Neural cell (in vitro differentiated cells): ENCODE results near the gene HNRNPF. TPM values are rescaled to one million over a fixed set of nuclear protein-coding genes. Genes with fewer than 3 reads are reported as not detected.

Experiments
- H2AFZ ChIP-seq: fragments of 200-600, 300-800 bp; sonication (generic), shearing (Covaris generic); 2 replicates; pipeline ENCODE4 v1.6.0; 2014; ENCODE audit warnings: low read depth, mild to moderate bottlenecking, antibody characterized with exemption, low read length, moderate library complexity
- H3F3A ChIP-seq: fragments of 200-600 bp; shearing (Covaris generic); 2 replicates; pipeline ENCODE4 v1.6.1; 2016; ENCODE audit warnings: mild to moderate bottlenecking, moderate library complexity, mixed read lengths, antibody characterized with exemption, low read length; ENCODE audit not compliant: insufficient read depth, poor library complexity, severe bottlenecking
- H3K27ac ChIP-seq: fragments of 200-600, 300-800 bp; sonication (generic), shearing (Covaris generic); 2 replicates; pipeline ENCODE4 v1.5.1; 2014; ENCODE audit warnings: mild to moderate bottlenecking, low read length, moderate library complexity
- H3K27me3 ChIP-seq: fragments of 300-800, 200-600 bp; sonication (generic), shearing (Covaris generic); 2 replicates; pipeline ENCODE4 v1.6.0; 2014; ENCODE audit warnings: mild to moderate bottlenecking, low read depth, low read length, moderate library complexity; ENCODE audit not compliant: insufficient read depth
- H3K36me3 ChIP-seq: fragments of 300-800, 200-600 bp; sonication (generic), shearing (Covaris generic); 2 replicates; pipeline ENCODE4 v1.5.1; 2014; ENCODE audit warnings: mild to moderate bottlenecking, antibody characterized with exemption, low read length, moderate library complexity; ENCODE audit not compliant: insufficient read depth
- H3K4me2 ChIP-seq: fragments of 300-800, 200-600 bp; sonication (generic), shearing (Covaris generic); 2 replicates; pipeline ENCODE4 v1.6.0; 2014; ENCODE audit warnings: mild to moderate bottlenecking, low read length
- H3K4me3 ChIP-seq: fragments of 300-800, 200-600 bp; sonication (generic), shearing (Covaris generic); 2 replicates; pipeline ENCODE4 v1.5.1; 2014; ENCODE audit warnings: mild to moderate bottlenecking, low read length, moderate library complexity
- H3K79me2 ChIP-seq: fragments of 200-600 bp; shearing (Covaris generic); replicated peaks from 2 replicates; pipeline ENCODE4 v1.6.0; 2014; ENCODE audit warnings: mild to moderate bottlenecking, low read length, moderate library complexity; ENCODE audit not compliant: insufficient read depth
- H3K9ac ChIP-seq: fragments of 300-800, 200-600 bp; sonication (generic), shearing (Covaris generic); 2 replicates; pipeline ENCODE4 v1.6.1; 2016; ENCODE audit warnings: mild to moderate bottlenecking, low read length, mixed read lengths
- H3K9me2 ChIP-seq: fragments of 200-600 bp; shearing (Covaris generic); 2 replicates; pipeline ENCODE4 v1.6.1; 2016; ENCODE audit warnings: mild to moderate bottlenecking, low read length, mixed read lengths; ENCODE audit not compliant: insufficient read depth
- H3K9me3 ChIP-seq: fragments of 200-600, 300-800 bp; sonication (generic), shearing (Covaris generic); 2 replicates; pipeline ENCODE4 v1.6.1; 2016; ENCODE audit warnings: mild to moderate bottlenecking, mixed run types, low read length, moderate library complexity, mixed read lengths
- H4K20me1 ChIP-seq: fragments of 200-600 bp; shearing (Covaris generic); 2 replicates; pipeline ENCODE4 v1.6.1; 2016; ENCODE audit warnings: mild to moderate bottlenecking, mixed run types; ENCODE audit not compliant: insufficient read depth
- CTCF ChIP-seq: fragments of 450-650 bp; IDR thresholded peaks from 2 replicates; pipeline ENCODE4 v1.5.1; 2014; ENCODE audit warnings: antibody characterized with exemption, mild to moderate bottlenecking, moderate library complexity; ENCODE audit not compliant: poor library complexity, severe bottlenecking
- EP300 ChIP-seq: fragments of 450-650 bp; conservative IDR thresholded peaks from 2 replicates; pipeline ENCODE4 v1.6.1; 2014; ENCODE audit warnings: antibody characterized with exemption, mild to moderate bottlenecking, moderate library complexity; ENCODE audit not compliant: poor library complexity, severe bottlenecking
- EZH2 ChIP-seq: fragments of 200-600, 300-800 bp; shearing (Covaris generic), sonication (generic); IDR thresholded peaks from 2 replicates; pipeline ENCODE4 v1.6.1; 2014; ENCODE audit warnings: antibody characterized with exemption, low read length, borderline replicate concordance, mild to moderate bottlenecking; ENCODE audit not compliant: insufficient read depth, poor library complexity, severe bottlenecking
- MXI1 ChIP-seq: fragments of 450-650 bp; conservative IDR thresholded peaks from 2 replicates; pipeline ENCODE4 v1.6.1; 2014; ENCODE audit warnings: antibody characterized with exemption, mild to moderate bottlenecking; ENCODE audit not compliant: poor library complexity, severe bottlenecking
- POLR2AphosphoS5 ChIP-seq: IDR thresholded peaks from 2 replicates; pipeline ENCODE4 v1.6.1; 2012
- RAD21 ChIP-seq: fragments of 450-650 bp; conservative IDR thresholded peaks from 2 replicates; pipeline ENCODE4 v1.6.1; 2014; ENCODE audit warnings: antibody characterized with exemption, mild to moderate bottlenecking, moderate library complexity
- REST ChIP-seq: IDR thresholded peaks from 2 replicates; pipeline ENCODE4 v1.6.1; 2012; ENCODE audit warnings: borderline replicate concordance
- SMC3 ChIP-seq: fragments of 450-650 bp; conservative IDR thresholded peaks from 2 replicates; pipeline ENCODE4 v1.6.1; 2014; ENCODE audit warnings: antibody characterized with exemption, mild to moderate bottlenecking, moderate library complexity; ENCODE audit not compliant: poor library complexity
- TAF1 ChIP-seq: IDR thresholded peaks from 2 replicates; pipeline ENCODE4 v1.6.1; 2012; ENCODE audit warnings: low read depth
- polyA plus RNA-seq: library from polyadenylated mRNA; depleted of rRNA; stranded (reverse); fragments of >200 nt; gene quantifications from 2 replicates; pipeline ENCODE4 v1.2.3, GENCODE V29; 2014

The HNRNPF gene
- polyA plus RNA-seq, 1 donor from 2014 or later, result 65.0 TPM

- Histone ChIP-seq H3K9me2 (no peaks in the 10 kb centered on the region), H3F3A (no peaks in the 10 kb centered on the region), H3K36me3 (no peaks in the 10 kb centered on the region), H3K9me3 (no peaks in the 10 kb centered on the region), H4K20me1 (no peaks in the 10 kb centered on the region), H3K9ac (peak overlapping the region; percentile 72), H2AFZ (peak overlapping the region; percentile 83), H3K4me2 (no peak overlapping the region), H3K4me3 (peak overlapping the region; percentile 81), H3K27ac (peak overlapping the region; percentile 71), H3K27me3 (peaks cover 5% of the 10 kb centered on the region), H3K79me2 (peaks cover 16% of the 10 kb centered on the region)
- TF ChIP-seq CTCF (no peak), EZH2 (no peak), MXI1 (no peak), TAF1 (no peak), POLR2AphosphoS5 (no peak), RAD21 (no peak), EP300 (no peak), SMC3 (no peak), REST (no peak)
These were observed 561 bp upstream of the HNRNPF start for GRCh38 chr10:43409385-43410109.

- peaks cover 5% of the 10 kb centered on the region for H3K27me3 ChIP-seq
- TF ChIP-seq POLR2AphosphoS5 (no peak), RAD21 (no peak), TAF1 (no peak), EP300 (no peak), REST (no peak), SMC3 (no peak), MXI1 (no peak), CTCF (no peak), EZH2 (no peak)
- H3K79me2 ChIP-seq, result peaks cover 27% of the 10 kb centered on the region
- no peaks in the 10 kb centered on the region for H3K36me3 ChIP-seq
- H2AFZ ChIP-seq, result no peak overlapping the region
- H4K20me1 ChIP-seq, result no peaks in the 10 kb centered on the region
- H3K4me2 ChIP-seq, result peak overlapping the region; percentile 15
- peak overlapping the region; percentile 72 for H3K9ac ChIP-seq
- no peaks in the 10 kb centered on the region for H3K9me3 ChIP-seq
- H3F3A ChIP-seq, result no peaks in the 10 kb centered on the region
- H3K9me2 ChIP-seq, result no peaks in the 10 kb centered on the region
- peak overlapping the region; percentile 71 for H3K27ac ChIP-seq
- H3K4me3 ChIP-seq, result peak overlapping the region; percentile 81
These were observed 666 bp downstream of the HNRNPF start for GRCh38 chr10:43408331-43408709.
